Measurements from ENCODE around the gene DNAH6.

DNA sequence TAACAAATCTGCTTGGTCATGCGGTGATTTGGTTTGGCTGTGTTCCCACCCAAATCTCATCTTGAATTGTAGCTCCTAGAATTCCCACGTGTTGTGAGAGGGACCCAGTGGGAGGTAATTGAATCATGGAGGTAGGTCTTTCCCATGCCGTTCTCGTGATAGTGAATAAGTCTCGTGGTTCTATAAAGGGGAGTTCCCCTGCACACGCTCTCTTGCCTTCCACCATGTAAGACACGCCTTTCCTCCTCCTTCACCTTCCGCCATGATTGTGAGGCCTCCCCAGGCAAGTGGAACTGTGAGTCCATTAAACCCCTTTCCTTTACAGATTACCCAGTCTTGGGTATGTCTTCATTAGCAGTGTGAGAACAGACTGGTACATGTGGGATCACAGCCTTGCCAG, 327.8 kb downstream of the DNAH6 start:
- TF ChIP-seq EZH2 (IDR thresholded peaks at IDR 0.05; ENCODE audit: borderline replicate concordance, control insufficient read depth, low read depth, low read length): no peak
- no peak for TF ChIP-seq ZNF274 (IDR thresholded peaks at IDR 0.05; ENCODE audit: insufficient read depth, insufficient read length)
- TF ChIP-seq, protein P1, sequence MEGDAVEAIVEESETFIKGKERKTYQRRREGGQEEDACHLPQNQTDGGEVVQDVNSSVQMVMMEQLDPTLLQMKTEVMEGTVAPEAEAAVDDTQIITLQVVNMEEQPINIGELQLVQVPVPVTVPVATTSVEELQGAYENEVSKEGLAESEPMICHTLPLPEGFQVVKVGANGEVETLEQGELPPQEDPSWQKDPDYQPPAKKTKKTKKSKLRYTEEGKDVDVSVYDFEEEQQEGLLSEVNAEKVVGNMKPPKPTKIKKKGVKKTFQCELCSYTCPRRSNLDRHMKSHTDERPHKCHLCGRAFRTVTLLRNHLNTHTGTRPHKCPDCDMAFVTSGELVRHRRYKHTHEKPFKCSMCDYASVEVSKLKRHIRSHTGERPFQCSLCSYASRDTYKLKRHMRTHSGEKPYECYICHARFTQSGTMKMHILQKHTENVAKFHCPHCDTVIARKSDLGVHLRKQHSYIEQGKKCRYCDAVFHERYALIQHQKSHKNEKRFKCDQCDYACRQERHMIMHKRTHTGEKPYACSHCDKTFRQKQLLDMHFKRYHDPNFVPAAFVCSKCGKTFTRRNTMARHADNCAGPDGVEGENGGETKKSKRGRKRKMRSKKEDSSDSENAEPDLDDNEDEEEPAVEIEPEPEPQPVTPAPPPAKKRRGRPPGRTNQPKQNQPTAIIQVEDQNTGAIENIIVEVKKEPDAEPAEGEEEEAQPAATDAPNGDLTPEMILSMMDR (IDR thresholded peaks at IDR 0.05 in 2 of 3, conservative IDR thresholded peaks at IDR 0.05 in 1 of 3; ENCODE audit: control insufficient read depth in 2 of 3, extremely low read depth in 1 of 3, insufficient read depth in 1 of 3, low read depth in 3 of 3, low read length in 3 of 3): no peak
- TF ChIP-seq, protein P2, sequence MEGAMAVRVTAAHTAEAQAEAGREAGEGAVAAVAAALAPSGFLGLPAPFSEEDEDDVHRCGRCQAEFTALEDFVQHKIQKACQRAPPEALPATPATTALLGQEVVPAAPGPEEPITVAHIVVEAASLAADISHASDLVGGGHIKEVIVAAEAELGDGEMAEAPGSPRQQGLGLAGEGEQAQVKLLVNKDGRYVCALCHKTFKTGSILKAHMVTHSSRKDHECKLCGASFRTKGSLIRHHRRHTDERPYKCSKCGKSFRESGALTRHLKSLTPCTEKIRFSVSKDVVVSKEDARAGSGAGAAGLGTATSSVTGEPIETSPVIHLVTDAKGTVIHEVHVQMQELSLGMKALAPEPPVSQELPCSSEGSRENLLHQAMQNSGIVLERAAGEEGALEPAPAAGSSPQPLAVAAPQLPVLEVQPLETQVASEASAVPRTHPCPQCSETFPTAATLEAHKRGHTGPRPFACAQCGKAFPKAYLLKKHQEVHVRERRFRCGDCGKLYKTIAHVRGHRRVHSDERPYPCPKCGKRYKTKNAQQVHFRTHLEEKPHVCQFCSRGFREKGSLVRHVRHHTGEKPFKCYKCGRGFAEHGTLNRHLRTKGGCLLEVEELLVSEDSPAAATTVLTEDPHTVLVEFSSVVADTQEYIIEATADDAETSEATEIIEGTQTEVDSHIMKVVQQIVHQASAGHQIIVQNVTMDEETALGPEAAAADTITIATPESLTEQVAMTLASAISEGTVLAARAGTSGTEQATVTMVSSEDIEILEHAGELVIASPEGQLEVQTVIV (IDR thresholded peaks at IDR 0.05; ENCODE audit: borderline replicate concordance, partially characterized antibody): no peak
- TF ChIP-seq EP300 (IDR thresholded peaks at IDR 0.05; ENCODE audit: borderline replicate concordance in 1 of 2, control insufficient read depth in 1 of 2, low read depth in 2 of 2, low read length in 2 of 2): no peak

All from GM12878 (cell line).